Measurements from ENCODE around the gene GPR137B.

GPR137B gene

GRCh38 chr1:236204656-236205055 is 62.3 kb downstream of the GPR137B start:
- H3K4me3 ChIP-seq (ENCODE audit: low read length): no peak overlapping the region
- no peak for DNase-seq (ENCODE audit: low read depth)
- no peak for TF ChIP-seq CTCF (conservative IDR thresholded peaks at IDR 0.05; ENCODE audit: low read length)

GRCh38 chr1:236206548-236206947 is 64.2 kb downstream of the GPR137B start:
- H3K4me3 ChIP-seq (ENCODE audit: low read length): no peak overlapping the region
- TF ChIP-seq CTCF (conservative IDR thresholded peaks at IDR 0.05; ENCODE audit: low read length): no peak
- no peak for DNase-seq (ENCODE audit: low read depth)

- no peak overlapping the region for H3K4me3 ChIP-seq (ENCODE audit: low read length)
- no peak for TF ChIP-seq CTCF (conservative IDR thresholded peaks at IDR 0.05; ENCODE audit: low read length)
- no peak for DNase-seq (ENCODE audit: low read depth)
These were observed 64.8 kb downstream of the GPR137B start for GRCh38 chr1:236207121-236207520.

- no peak for DNase-seq (ENCODE audit: low read depth)
- no peak for TF ChIP-seq CTCF (conservative IDR thresholded peaks at IDR 0.05; ENCODE audit: low read length)
- no peak overlapping the region for H3K4me3 ChIP-seq (ENCODE audit: low read length)
These were observed 65.2 kb downstream of the GPR137B start for GRCh38 chr1:236207569-236207968.

- no peak for TF ChIP-seq CTCF (conservative IDR thresholded peaks at IDR 0.05; ENCODE audit: low read length)
- no peak for DNase-seq (ENCODE audit: low read depth)
- no peak overlapping the region for H3K4me3 ChIP-seq (ENCODE audit: low read length)
These were observed 66.8 kb downstream of the GPR137B start for GRCh38 chr1:236209185-236209584.

- DNase-seq (ENCODE audit: low read depth): no peak
- TF ChIP-seq CTCF (conservative IDR thresholded peaks at IDR 0.05; ENCODE audit: low read length): no peak
- H3K4me3 ChIP-seq (ENCODE audit: low read length): no peak overlapping the region
These were observed 67.4 kb downstream of the GPR137B start for GRCh38 chr1:236209713-236210112.

GRCh38 chr1:236211815-236212214 is 69.5 kb downstream of the GPR137B start:
- DNase-seq (ENCODE audit: low read depth): no peak
- TF ChIP-seq CTCF (conservative IDR thresholded peaks at IDR 0.05; ENCODE audit: low read length): no peak
- no peak overlapping the region for H3K4me3 ChIP-seq (ENCODE audit: low read length)

All from AG10803 (cell line).